Measurements from ENCODE around the gene USHBP1.

Gene USHBP1

GRCh38 chr19:17266589-17266974, 2.0 kb upstream of the USHBP1 start:
- no peak for TF ChIP-seq CTCF (IDR thresholded peaks at IDR 0.05; ENCODE audit: insufficient read depth, low read length)
- no peak for TF ChIP-seq GABPA (IDR thresholded peaks at IDR 0.05; ENCODE audit: low read depth)
- TF ChIP-seq POLR2AphosphoS5 (IDR thresholded peaks at IDR 0.05; ENCODE audit: low read depth) = no peak
- TF ChIP-seq SPI1 (IDR thresholded peaks at IDR 0.05; ENCODE audit: borderline replicate concordance, low read depth) = no peak
- no peak for TF ChIP-seq REST (IDR thresholded peaks at IDR 0.05; ENCODE audit: insufficient replicate concordance, low read depth)
- Histone ChIP-seq H3K27me3 (ENCODE audit: insufficient read depth, poor library complexity, severe bottlenecking) (no peaks in the 10 kb centered on the region), H3K27ac (replicated peaks) (peak overlapping the region; percentile 25), H3K4me3 (replicated peaks; ENCODE audit: insufficient read depth, low read length) (peak overlapping the region; percentile 4; the same call in 1 of the 2 replicates)
- DNase-seq (ENCODE audit: low read depth in 1 of 2, low spot score in 1 of 2) = no peak

GRCh38 chr19:17266026-17266425, 1.5 kb upstream of the USHBP1 start:
- no peak for DNase-seq (ENCODE audit: low read depth in 1 of 2, low spot score in 1 of 2)
- H3K27ac ChIP-seq (replicated peaks) = peak overlapping the region; percentile 25

More at GRCh38 chr19:17266026-17266425, 1.5 kb upstream of the USHBP1 start:
- H3K4me3 ChIP-seq (replicated peaks; ENCODE audit: insufficient read depth, low read length) = no peak overlapping the region
- H3K27me3 ChIP-seq (ENCODE audit: insufficient read depth, poor library complexity, severe bottlenecking) = no peaks in the 10 kb centered on the region
- TF ChIP-seq CTCF (IDR thresholded peaks at IDR 0.05; ENCODE audit: insufficient read depth, low read length) (no peak), SPI1 (IDR thresholded peaks at IDR 0.05; ENCODE audit: borderline replicate concordance, low read depth) (no peak), POLR2AphosphoS5 (IDR thresholded peaks at IDR 0.05; ENCODE audit: low read depth) (no peak), GABPA (IDR thresholded peaks at IDR 0.05; ENCODE audit: low read depth) (no peak), REST (IDR thresholded peaks at IDR 0.05; ENCODE audit: insufficient replicate concordance, low read depth) (no peak)

All from HL-60 (cell line).